Caco-2 (cell line): ENCODE results near the gene SHROOM3. TPM values are rescaled to one million over a fixed set of nuclear protein-coding genes. Genes with fewer than 3 reads are reported as not detected.

ENCODE experiments used
- BruUV-seq: library from RNA; stranded (reverse); fragments of 400-500 nt; replicated peaks from 2 replicates; lab custom pipeline; 2021; lab: Mats Ljungman, UMichigan
- CTCF ChIA-PET: fragments of 300-600 bp; sonication (Branson Sonifier 250); formaldehyde crosslinking; loops from one replicate; lab custom pipeline; 2022; ENCODE audit warnings: antibody characterized with exemption; lab: Charles Lee
- POLR2A ChIA-PET: fragments of 300-600 bp; sonication (Branson Sonifier 250); formaldehyde crosslinking; loops from one replicate; lab custom pipeline; 2022; ENCODE audit warnings: antibody characterized with exemption; lab: Charles Lee
- DNase-seq, 2 experiments: peaks; one replicate each; pipeline versions ENCODE4 v3.0.0 to v3.0.0-alpha.2; 2020 to 2022
- H3K27me3 ChIP-seq: replicated peaks from 2 replicates; pipeline ENCODE4 v1.6.0; 2011; ENCODE audit warnings: low read length; ENCODE audit not compliant: control insufficient read depth, insufficient read depth
- H3K36me3 ChIP-seq: 2 replicates; pipeline ENCODE4 v1.5.1; 2011; ENCODE audit warnings: low read length; ENCODE audit not compliant: control insufficient read depth, insufficient read depth
- H3K4me1 ChIP-seq: fragments of 250-450 bp; sonication (Bioruptor Pico); 2 replicates; pipeline ENCODE4 v1.5.1; 2020; ENCODE audit warnings: mild to moderate bottlenecking
- H3K4me3 ChIP-seq: 2 replicates; pipeline ENCODE4 v1.5.1; 2011; ENCODE audit warnings: low read depth, mild to moderate bottlenecking, control low read depth, low read length
- H3K9me3 ChIP-seq: fragments of 250-450 bp; sonication (Bioruptor Pico); 2 replicates; pipeline ENCODE4 v1.5.1; 2020; ENCODE audit warnings: mild to moderate bottlenecking, moderate library complexity
- H3K27ac Mint-ChIP-seq: one replicate; pipeline ENCODE4 v1.8.0; 2022; ENCODE audit warnings: mixed read lengths; ENCODE audit not compliant: unreplicated experiment
- H3K27me3 Mint-ChIP-seq: one replicate; pipeline ENCODE4 v1.8.0; 2022; ENCODE audit warnings: mixed read lengths; ENCODE audit not compliant: insufficient read depth, unreplicated experiment
- H3K36me3 Mint-ChIP-seq: one replicate; pipeline ENCODE4 v1.8.0; 2022; ENCODE audit warnings: mild to moderate bottlenecking, mixed read lengths; ENCODE audit not compliant: insufficient read depth, unreplicated experiment
- H3K4me1 Mint-ChIP-seq: one replicate; pipeline ENCODE4 v1.8.0; 2022; ENCODE audit warnings: low read depth, mixed read lengths; ENCODE audit not compliant: unreplicated experiment
- H3K4me3 Mint-ChIP-seq: one replicate; pipeline ENCODE4 v1.8.0; 2022; ENCODE audit warnings: mild to moderate bottlenecking, moderate library complexity, mixed read lengths; ENCODE audit not compliant: unreplicated experiment
- H3K9me3 Mint-ChIP-seq: one replicate; pipeline ENCODE4 v1.8.0; 2022; ENCODE audit warnings: mixed read lengths; ENCODE audit not compliant: unreplicated experiment
- intact Hi-C: fragments of 100-400 bp; cut with micrococcal nuclease; formaldehyde crosslinking; loops from one replicate; pipeline ENCODE4 v1.10.0; 2022; ENCODE audit not compliant: unreplicated experiment
- total RNA-seq: library from RNA; stranded (reverse); gene quantifications from 2 replicates; pipeline ENCODE4 v1.2.3, GENCODE V29; 2022
- TF ChIP-seq, protein P1 (sequence below), 2 experiments: fragments of 200-600 bp in 1 of 2; IDR thresholded peaks; 1 replicate in 1 of 2; 2 replicates in 1 of 2; pipeline versions ENCODE4 v1.5.1 to v1.8.0; 2011 to 2022; ENCODE audit warnings: antibody characterized with exemption in 1 of 2, control low read depth in 1 of 2, inconsistent platforms in 1 of 2, low read depth in 1 of 2, low read length in 1 of 2, mild to moderate bottlenecking in 1 of 2, moderate library complexity in 1 of 2; ENCODE audit not compliant: insufficient read depth in 1 of 2, severe bottlenecking in 1 of 2, unreplicated experiment in 1 of 2

The SHROOM3 gene
- total RNA-seq, 1 experiment from 2014 or later: 16.3 TPM

DNA sequence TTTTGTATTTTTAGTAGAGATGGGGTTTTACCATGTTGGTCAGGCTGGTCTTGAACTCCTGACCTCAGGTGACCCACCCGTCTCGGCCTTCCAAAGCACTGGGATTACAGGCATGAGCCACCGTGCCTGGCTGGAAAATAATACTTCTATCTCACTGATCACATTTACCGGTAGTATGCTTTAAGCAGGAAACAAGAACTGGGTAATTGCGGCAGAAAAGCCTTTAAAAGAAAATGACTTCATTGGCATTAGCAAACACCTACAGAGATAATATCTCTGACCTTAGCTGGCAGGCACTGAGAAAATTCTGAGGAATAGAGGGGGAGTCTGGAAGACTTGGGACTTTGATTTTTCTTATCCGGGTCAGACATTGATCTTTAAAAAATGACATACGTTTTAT is 78.5 kb downstream of the SHROOM3 start:
- Histone ChIP-seq H3K4me3 (no peak overlapping the region), H3K4me1 (no peaks in the 10 kb centered on the region), H3K27me3 (no peaks in the 10 kb centered on the region), H3K36me3 (no peaks in the 10 kb centered on the region), H3K9me3 (no peaks in the 10 kb centered on the region)
- intact Hi-C loops: loop anchor here (5.0 kb wide), 2 partner anchors 34 to 144 kb away; no protein-coding TSS in a partner anchor
- DNase-seq: no peak
- no peaks in the 10 kb centered on the region for H3K27me3 Mint-ChIP-seq
- TF ChIP-seq, protein P1, sequence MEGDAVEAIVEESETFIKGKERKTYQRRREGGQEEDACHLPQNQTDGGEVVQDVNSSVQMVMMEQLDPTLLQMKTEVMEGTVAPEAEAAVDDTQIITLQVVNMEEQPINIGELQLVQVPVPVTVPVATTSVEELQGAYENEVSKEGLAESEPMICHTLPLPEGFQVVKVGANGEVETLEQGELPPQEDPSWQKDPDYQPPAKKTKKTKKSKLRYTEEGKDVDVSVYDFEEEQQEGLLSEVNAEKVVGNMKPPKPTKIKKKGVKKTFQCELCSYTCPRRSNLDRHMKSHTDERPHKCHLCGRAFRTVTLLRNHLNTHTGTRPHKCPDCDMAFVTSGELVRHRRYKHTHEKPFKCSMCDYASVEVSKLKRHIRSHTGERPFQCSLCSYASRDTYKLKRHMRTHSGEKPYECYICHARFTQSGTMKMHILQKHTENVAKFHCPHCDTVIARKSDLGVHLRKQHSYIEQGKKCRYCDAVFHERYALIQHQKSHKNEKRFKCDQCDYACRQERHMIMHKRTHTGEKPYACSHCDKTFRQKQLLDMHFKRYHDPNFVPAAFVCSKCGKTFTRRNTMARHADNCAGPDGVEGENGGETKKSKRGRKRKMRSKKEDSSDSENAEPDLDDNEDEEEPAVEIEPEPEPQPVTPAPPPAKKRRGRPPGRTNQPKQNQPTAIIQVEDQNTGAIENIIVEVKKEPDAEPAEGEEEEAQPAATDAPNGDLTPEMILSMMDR (IDR thresholded peaks at IDR 0.05; ENCODE audit: insufficient read depth in 1 of 2, low read depth in 1 of 2, low read length in 1 of 2, severe bottlenecking in 1 of 2, unreplicated experiment in 1 of 2): no peak
- H3K27ac Mint-ChIP-seq: no peak overlapping the region
- CTCF ChIA-PET: interaction anchor here (0.6 kb wide), 1 partner anchor 176 kb away, joined by 3 read pairs; no protein-coding TSS in a partner anchor
- no peaks in the 10 kb centered on the region for H3K9me3 Mint-ChIP-seq
- H3K36me3 Mint-ChIP-seq: no peaks in the 10 kb centered on the region
- BruUV-seq: no TSS peak
- H3K4me3 Mint-ChIP-seq: no peak overlapping the region
- H3K4me1 Mint-ChIP-seq: peaks cover 11% of the 10 kb centered on the region
- POLR2A ChIA-PET: no interaction called here

DNA sequence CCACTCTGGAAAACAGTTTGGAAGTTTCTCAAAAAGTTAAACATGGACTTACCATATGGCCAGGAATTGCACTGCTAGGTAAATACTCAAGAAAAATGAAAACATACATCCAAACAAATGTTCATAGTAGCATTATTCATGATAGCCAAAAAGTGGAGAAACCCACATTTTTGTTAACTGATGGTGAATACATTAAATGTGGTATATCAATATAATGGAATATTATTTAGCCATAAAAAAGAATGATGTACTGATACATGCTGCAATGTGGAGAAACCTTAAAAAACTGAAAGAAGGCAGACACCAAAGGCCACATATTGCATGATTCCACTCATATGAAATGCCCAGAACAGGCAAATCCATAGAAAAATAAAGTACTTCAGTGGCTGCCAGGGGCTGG is 79.1 kb downstream of the SHROOM3 start:
- Mint-ChIP-seq H3K4me3 (no peak overlapping the region), H3K27me3 (no peaks in the 10 kb centered on the region), H3K9me3 (no peaks in the 10 kb centered on the region), H3K27ac (no peak overlapping the region), H3K36me3 (no peaks in the 10 kb centered on the region), H3K4me1 (peaks cover 11% of the 10 kb centered on the region)
- intact Hi-C loops: loop anchor here (5.0 kb wide), 2 partner anchors 33 to 143 kb away; no protein-coding TSS in a partner anchor
- TF ChIP-seq, protein P1 (IDR thresholded peaks at IDR 0.05; ENCODE audit: insufficient read depth in 1 of 2, low read depth in 1 of 2, low read length in 1 of 2, severe bottlenecking in 1 of 2, unreplicated experiment in 1 of 2): no peak
- no TSS peak for BruUV-seq
- CTCF ChIA-PET: no interaction called here
- H3K4me3 ChIP-seq: no peak overlapping the region
- no peaks in the 10 kb centered on the region for H3K9me3 ChIP-seq
- H3K4me1 ChIP-seq: no peaks in the 10 kb centered on the region
- POLR2A ChIA-PET: no interaction called here
- no peak for DNase-seq
- H3K36me3 ChIP-seq: no peaks in the 10 kb centered on the region
- no peaks in the 10 kb centered on the region for H3K27me3 ChIP-seq

DNA sequence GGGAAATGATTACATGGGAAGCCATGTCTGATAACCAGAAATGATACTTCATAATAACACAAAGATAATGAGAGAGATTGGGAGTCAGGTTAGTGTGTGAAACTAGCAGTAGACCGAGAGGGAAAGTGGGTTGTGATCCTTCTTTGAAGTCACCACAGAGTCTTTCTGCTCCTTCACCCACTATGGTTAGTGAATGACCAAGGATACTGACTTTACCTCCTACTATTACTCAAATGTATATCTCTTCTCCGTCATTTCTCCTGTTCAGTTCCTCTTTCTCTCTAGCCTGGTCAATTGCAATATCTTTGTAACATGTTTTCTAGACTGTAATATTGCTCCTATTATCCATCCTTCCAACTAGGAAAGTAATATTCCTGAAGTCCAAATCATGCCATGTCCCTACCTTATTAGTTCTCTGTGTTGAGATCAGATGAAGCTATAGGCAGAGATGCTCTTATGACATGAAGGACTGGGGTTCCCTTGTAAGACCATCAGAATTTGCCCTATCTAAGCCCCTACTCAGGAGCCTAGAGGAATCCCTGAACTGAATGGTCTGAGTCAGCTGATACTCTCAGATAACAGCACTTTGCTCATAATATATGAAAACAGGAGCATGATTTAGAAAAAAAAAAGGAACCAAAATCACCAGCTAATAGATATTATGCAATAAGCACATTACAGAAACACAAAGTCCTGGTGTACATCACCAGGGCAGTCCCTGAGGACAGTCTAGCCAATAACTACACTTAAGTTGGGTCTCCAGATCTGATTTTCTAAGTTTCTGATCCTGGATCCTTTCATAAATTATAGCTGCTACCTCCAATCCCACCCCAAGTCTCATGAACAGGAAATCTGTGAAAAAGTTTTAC is 81.2 kb downstream of the SHROOM3 start:
- Mint-ChIP-seq H3K36me3 (no peaks in the 10 kb centered on the region), H3K4me3 (no peak overlapping the region), H3K9me3 (no peaks in the 10 kb centered on the region), H3K27me3 (no peaks in the 10 kb centered on the region), H3K27ac (no peak overlapping the region), H3K4me1 (peaks cover 11% of the 10 kb centered on the region)
- no peaks in the 10 kb centered on the region for H3K9me3 ChIP-seq
- no TSS peak for BruUV-seq
- no peak overlapping the region for H3K4me3 ChIP-seq
- no peaks in the 10 kb centered on the region for H3K27me3 ChIP-seq
- DNase-seq: no peak
- POLR2A ChIA-PET: no interaction called here
- H3K4me1 ChIP-seq: no peaks in the 10 kb centered on the region
- TF ChIP-seq, protein P1 (IDR thresholded peaks at IDR 0.05; ENCODE audit: insufficient read depth in 1 of 2, low read depth in 1 of 2, low read length in 1 of 2, severe bottlenecking in 1 of 2, unreplicated experiment in 1 of 2): no peak
- H3K36me3 ChIP-seq: no peaks in the 10 kb centered on the region
- CTCF ChIA-PET: interaction anchor here (1.6 kb wide), 1 partner anchor 47 kb away, joined by 4 read pairs; no protein-coding TSS in a partner anchor
- intact Hi-C loops: no loop called here
